WTC11 (cell line): Measurements from ENCODE around the gene ITPR2.

Source experiments
- CTCF ChIP-seq: fragments of 200-600 bp; IDR thresholded peaks from 2 replicates; pipeline ENCODE4 v1.8.0; 2022; ENCODE audit warnings: antibody characterized with exemption
- NR2C2 ChIP-seq: sonication (generic); formaldehyde crosslinking; IDR thresholded peaks from 2 replicates; pipeline ENCODE4 v1.8.0; 2022; ENCODE audit warnings: mild to moderate bottlenecking, missing genetic modification reagents
- TF ChIP-seq, protein P1 (sequence below): sonication (generic); formaldehyde crosslinking; IDR thresholded peaks from 2 replicates; pipeline ENCODE4 v1.8.1; 2023; ENCODE audit warnings: mild to moderate bottlenecking, moderate library complexity, missing genetic modification reagents
- TF ChIP-seq, protein P2 (sequence below): fragments of 250-450 bp; sonication (Bioruptor Pico); conservative IDR thresholded peaks from 2 replicates; pipeline ENCODE4 v1.9.0; 2021; ENCODE audit warnings: mild to moderate bottlenecking

- TF ChIP-seq CTCF (no peak), NR2C2 (no peak)
- TF ChIP-seq, protein P1, sequence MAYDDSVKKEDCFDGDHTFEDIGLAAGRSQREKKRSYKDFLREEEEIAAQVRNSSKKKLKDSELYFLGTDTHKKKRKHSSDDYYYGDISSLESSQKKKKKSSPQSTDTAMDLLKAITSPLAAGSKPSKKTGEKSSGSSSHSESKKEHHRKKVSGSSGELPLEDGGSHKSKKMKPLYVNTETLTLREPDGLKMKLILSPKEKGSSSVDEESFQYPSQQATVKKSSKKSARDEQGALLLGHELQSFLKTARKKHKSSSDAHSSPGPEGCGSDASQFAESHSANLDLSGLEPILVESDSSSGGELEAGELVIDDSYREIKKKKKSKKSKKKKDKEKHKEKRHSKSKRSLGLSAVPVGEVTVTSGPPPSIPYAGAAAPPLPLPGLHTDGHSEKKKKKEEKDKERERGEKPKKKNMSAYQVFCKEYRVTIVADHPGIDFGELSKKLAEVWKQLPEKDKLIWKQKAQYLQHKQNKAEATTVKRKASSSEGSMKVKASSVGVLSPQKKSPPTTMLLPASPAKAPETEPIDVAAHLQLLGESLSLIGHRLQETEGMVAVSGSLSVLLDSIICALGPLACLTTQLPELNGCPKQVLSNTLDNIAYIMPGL (CRISPR knock-in tag): no peak
- TF ChIP-seq, protein P2, sequence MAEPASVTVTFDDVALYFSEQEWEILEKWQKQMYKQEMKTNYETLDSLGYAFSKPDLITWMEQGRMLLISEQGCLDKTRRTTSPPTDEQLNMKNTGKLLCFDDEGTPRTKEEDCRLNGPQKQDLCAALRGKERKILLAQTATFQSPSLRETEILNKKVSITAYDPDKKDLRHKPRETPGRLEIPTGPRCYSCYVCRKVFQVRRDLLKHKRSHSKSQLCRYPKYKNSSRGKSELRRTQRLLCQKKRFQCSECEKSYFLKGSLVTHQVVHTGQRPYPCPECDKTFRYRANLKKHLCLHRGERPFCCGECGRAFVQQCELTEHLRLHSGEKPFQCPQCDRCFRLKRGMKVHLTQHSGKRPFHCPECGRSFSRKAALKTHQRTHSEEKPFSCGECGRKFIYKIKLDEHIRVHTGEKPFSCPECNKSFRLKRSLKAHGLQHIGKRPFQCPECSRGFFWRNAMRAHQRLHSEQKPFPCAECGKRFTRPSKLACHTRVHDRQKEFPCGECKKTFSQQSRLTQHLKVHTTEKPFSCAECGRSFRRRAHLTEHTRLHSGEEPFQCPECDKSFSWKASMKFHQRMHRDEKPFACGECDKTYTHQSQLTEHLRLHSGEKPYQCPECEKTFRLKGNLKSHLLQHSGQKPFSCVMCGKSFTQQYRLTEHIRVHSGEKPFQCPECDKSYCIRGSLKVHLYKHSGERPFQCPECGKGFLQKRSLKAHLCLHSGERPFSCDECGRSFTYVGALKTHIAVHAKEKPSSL (CRISPR knock-in tag): no peak
These were observed 189.3 kb downstream of the ITPR2 start for GRCh38 chr12:26643532-26644315.
